ENCODE data around the gene EXTL2.

DNA sequence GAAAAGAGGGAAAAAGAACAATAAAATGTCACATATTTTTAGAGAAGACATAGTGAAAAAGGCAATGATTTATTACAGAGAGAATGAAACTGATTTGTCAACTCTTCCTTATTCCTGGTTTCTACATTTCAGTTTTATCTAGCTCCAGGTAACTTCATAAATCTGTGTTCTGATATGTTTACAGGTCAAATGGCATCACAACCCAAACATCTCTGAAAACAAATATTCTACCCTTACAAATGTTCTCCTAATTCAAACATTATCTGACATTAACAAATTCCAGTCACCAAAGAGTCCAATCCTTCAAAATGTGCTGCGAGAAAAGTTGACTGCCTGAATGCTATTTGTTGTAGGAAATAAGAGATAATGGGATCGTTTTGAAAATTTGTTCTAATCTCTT lies 20.2 kb downstream of the EXTL2 start:
- TF ChIP-seq CTCF (conservative IDR thresholded peaks at IDR 0.05; ENCODE audit: low read depth, low read length) (no peak), EZH2 (IDR thresholded peaks at IDR 0.05; ENCODE audit: borderline replicate concordance, low read depth, low read length, poor library complexity, severe bottlenecking) (no peak)

Measured in A673 (cell line).